ENCODE results near the gene PAMR1.

PAMR1 gene

GRCh38 chr11:35491231-35491871 lies 34.1 kb downstream of the PAMR1 start:
- no peak for DNase-seq

- no peak for DNase-seq
These were observed 37.3 kb downstream of the PAMR1 start for GRCh38 chr11:35488117-35488516.

GRCh38 chr11:35487532-35488078 lies 37.8 kb downstream of the PAMR1 start:
- DNase-seq, result no peak

GRCh38 chr11:35486934-35487333 lies 38.5 kb downstream of the PAMR1 start:
- no peak for DNase-seq

GRCh38 chr11:35486446-35486845 lies 39.0 kb downstream of the PAMR1 start:
- DNase-seq, result no peak

- DNase-seq, result peak; percentile 80
These were observed 39.6 kb downstream of the PAMR1 start for GRCh38 chr11:35485656-35486322.

- peak; percentile 55 for DNase-seq
These were observed 41.0 kb downstream of the PAMR1 start for GRCh38 chr11:35484435-35484834.

GRCh38 chr11:35483131-35483820 lies 42.1 kb downstream of the PAMR1 start:
- DNase-seq, result no peak

- DNase-seq, result no peak
These were observed 45.7 kb downstream of the PAMR1 start for GRCh38 chr11:35479731-35480130.

- no peak for DNase-seq
These were observed 46.8 kb downstream of the PAMR1 start for GRCh38 chr11:35478471-35479091.

GRCh38 chr11:35477901-35478300 lies 47.5 kb downstream of the PAMR1 start:
- DNase-seq, result no peak

- no peak for DNase-seq
These were observed 50.7 kb downstream of the PAMR1 start for GRCh38 chr11:35474688-35475087.

- no peak for DNase-seq
These were observed 51.5 kb downstream of the PAMR1 start for GRCh38 chr11:35473795-35474374.

- DNase-seq, result no peak
These were observed 54.8 kb downstream of the PAMR1 start for GRCh38 chr11:35470616-35471015.

- DNase-seq, result no peak
These were observed 59.4 kb downstream of the PAMR1 start for GRCh38 chr11:35466058-35466457.

GRCh38 chr11:35464308-35464707 lies 61.1 kb downstream of the PAMR1 start:
- no peak for DNase-seq

- no peak for DNase-seq
These were observed 62.1 kb downstream of the PAMR1 start for GRCh38 chr11:35463331-35463751.

GRCh38 chr11:35461917-35462538 lies 63.4 kb downstream of the PAMR1 start:
- no peak for DNase-seq

- DNase-seq, result no peak
These were observed 65.9 kb downstream of the PAMR1 start for GRCh38 chr11:35459489-35459888.

GRCh38 chr11:35458846-35459245 lies 66.6 kb downstream of the PAMR1 start:
- no peak for DNase-seq

- DNase-seq, result no peak
These were observed 71.1 kb downstream of the PAMR1 start for GRCh38 chr11:35454362-35454761.

GRCh38 chr11:35436581-35437250 lies 88.7 kb downstream of the PAMR1 start:
- no peak for DNase-seq
